T47D (cell line): ENCODE data around the gene ADGRF4.
A peak's percentile ranks its signal among the peaks of the same experiment; 100 is the strongest.

Experiments
- DNase-seq, 2 experiments: peaks; one replicate each; pipeline versions ENCODE4 v3.0.0 to v3.0.0-alpha.2; 2011 to 2012; ENCODE audit warnings: low read depth in 1 of 2, low spot score in 1 of 2
- JUND ChIP-seq: IDR thresholded peaks from 2 replicates; pipeline ENCODE4 v1.6.1; 2012; ENCODE audit warnings: low read depth
- in situ Hi-C: cut with HindIII; loops from 2 replicates; pipeline ENCODE4 v1.10.0; 2016; ENCODE audit warnings: low sequenced_read_pairs, low pct_unique_long_range_greater_than_20kb

The ADGRF4 gene

GRCh38 chr6:47698342-47698787 is at the start of gene ADGRF4:
ADGRF4 (plus strand) TSS chr6:47698580; CDS start chr6:47707246, 8,666 bp downstream.
- no peak for TF ChIP-seq JUND
- in situ Hi-C loops, result no loop called here
- DNase-seq, result peak in 1 of 2 experiments; percentile 13

- in situ Hi-C loops, result no loop called here
- DNase-seq, result no peak
- no peak for TF ChIP-seq JUND
Measured at GRCh38 chr6:47650553-47651432, 47.6 kb upstream of the ADGRF4 start.

- no peak for TF ChIP-seq JUND
- in situ Hi-C loops, result no loop called here
- no peak for DNase-seq
Measured at GRCh38 chr6:47651505-47651944, 46.9 kb upstream of the ADGRF4 start.

- no peak for DNase-seq
- in situ Hi-C loops, result no loop called here
- TF ChIP-seq JUND, result no peak
Measured at GRCh38 chr6:47653706-47654105, 44.7 kb upstream of the ADGRF4 start.

- DNase-seq, result no peak
- in situ Hi-C loops, result no loop called here
- no peak for TF ChIP-seq JUND
Measured at GRCh38 chr6:47654255-47654654, 44.1 kb upstream of the ADGRF4 start.

GRCh38 chr6:47655719-47656595 is 42.4 kb upstream of the ADGRF4 start:
- no peak for TF ChIP-seq JUND
- in situ Hi-C loops, result no loop called here
- peak; percentile 15 to 75 for DNase-seq

GRCh38 chr6:47661960-47662359 is 36.4 kb upstream of the ADGRF4 start:
- no peak for DNase-seq
- TF ChIP-seq JUND, result no peak
- in situ Hi-C loops, result no loop called here

- peak in 1 of 2 experiments; percentile 38 for DNase-seq
- TF ChIP-seq JUND, result no peak
- in situ Hi-C loops, result no loop called here
Measured at GRCh38 chr6:47663462-47664216, 34.7 kb upstream of the ADGRF4 start.

GRCh38 chr6:47665112-47665511 is 33.3 kb upstream of the ADGRF4 start:
- peak in 1 of 2 experiments; percentile 53 for DNase-seq
- TF ChIP-seq JUND, result no peak
- in situ Hi-C loops, result no loop called here

- TF ChIP-seq JUND, result no peak
- in situ Hi-C loops, result no loop called here
- DNase-seq, result peak in 1 of 2 experiments; percentile 39
Measured at GRCh38 chr6:47669684-47670513, 28.5 kb upstream of the ADGRF4 start.

- no peak for TF ChIP-seq JUND
- in situ Hi-C loops, result no loop called here
- no peak for DNase-seq
Measured at GRCh38 chr6:47670851-47671250, 27.5 kb upstream of the ADGRF4 start.
